Subcutaneous abdominal adipose tissue (tissue), 5 donors: ENCODE measurements around the gene TACC3.
"Not testable (repeated sequence)": the region's sequence is repeated elsewhere in the genome, so short reads cannot be mapped to it uniquely, and the experiment has no call there.

Experiments used
- H3K27ac ChIP-seq: one replicate; pipeline ENCODE4 v1.7.0; 2013; ENCODE audit warnings: low read depth, mild to moderate bottlenecking, inconsistent platforms, low read length, moderate library complexity
- H3K27me3 ChIP-seq, 5 donors: one replicate each; pipeline ENCODE4 v1.7.0; 2013; ENCODE audit warnings: low read length in 5 of 5, inconsistent platforms in 1 of 5; ENCODE audit not compliant: control insufficient read depth in 5 of 5, insufficient read depth in 4 of 5
- H3K36me3 ChIP-seq, 5 donors: one replicate each; pipeline ENCODE4 v1.7.0; 2013; ENCODE audit warnings: low read length in 5 of 5; ENCODE audit not compliant: control insufficient read depth in 5 of 5, insufficient read depth in 5 of 5
- H3K4me1 ChIP-seq, 5 donors: one replicate each; pipeline ENCODE4 v1.7.0; 2013; ENCODE audit warnings: low read length in 5 of 5, mild to moderate bottlenecking in 3 of 5, moderate library complexity in 1 of 5; ENCODE audit not compliant: control insufficient read depth in 5 of 5, insufficient read depth in 5 of 5
- H3K4me3 ChIP-seq, 5 donors: one replicate each; pipeline ENCODE4 v1.7.0; 2013; ENCODE audit warnings: low read length in 5 of 5, low read depth in 1 of 5
- H3K9ac ChIP-seq, 5 donors: one replicate each; pipeline ENCODE4 v1.7.0; 2013; ENCODE audit warnings: low read length in 5 of 5, mild to moderate bottlenecking in 4 of 5, moderate library complexity in 3 of 5
- H3K9me3 ChIP-seq, 5 donors: one replicate each; pipeline ENCODE4 v1.7.0; 2013; ENCODE audit warnings: low read length in 5 of 5; ENCODE audit not compliant: control insufficient read depth in 5 of 5
- donor health status: healthy.
- donor health status: healthy.
- donor health status: healthy.
- donor health status: healthy.
- donor health status: healthy.

Gene TACC3

DNA sequence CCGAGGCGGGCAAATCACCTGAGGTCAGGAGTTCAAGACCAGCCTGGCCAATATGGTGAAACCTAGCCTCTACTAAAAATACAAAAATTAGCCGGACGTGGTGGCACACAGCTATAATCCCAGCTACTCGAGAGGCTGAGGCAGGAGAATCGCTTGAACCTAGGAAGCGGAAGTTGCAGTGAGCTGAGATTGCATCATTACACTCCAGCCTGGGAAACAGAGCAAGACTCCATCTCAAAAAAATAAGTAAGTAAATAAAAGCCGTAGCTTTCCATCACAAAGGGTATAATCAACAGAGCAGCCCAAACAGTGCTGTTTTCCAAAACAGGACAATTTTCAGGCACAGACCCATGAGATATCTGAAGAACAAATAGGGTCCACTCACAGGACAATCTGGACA lies 19.6 kb upstream of the TACC3 start:
- not testable (repeated sequence) for H3K4me1 ChIP-seq, H3K27me3 ChIP-seq, H3K9ac ChIP-seq, H3K27ac ChIP-seq, H3K4me3 ChIP-seq, H3K9me3 ChIP-seq
- peaks cover 20 to 76% (median 46%) of the 10 kb centered on the region in 5 donors for H3K36me3 ChIP-seq

- no peak overlapping the region for H3K27ac ChIP-seq
- peaks cover 20 to 60% (median 34%) of the 10 kb centered on the region in 5 donors for H3K36me3 ChIP-seq
- no peaks in the 10 kb centered on the region for H3K9me3 ChIP-seq
- H3K4me3 ChIP-seq, result no peak overlapping the region
- peaks cover 0 to 6% (median 0%) of the 10 kb centered on the region in 5 donors for H3K4me1 ChIP-seq
- no peaks in the 10 kb centered on the region for H3K27me3 ChIP-seq
- no peak overlapping the region for H3K9ac ChIP-seq
Observed at GRCh38 chr4:1703867-1704266, 17.5 kb upstream of the TACC3 start.

DNA sequence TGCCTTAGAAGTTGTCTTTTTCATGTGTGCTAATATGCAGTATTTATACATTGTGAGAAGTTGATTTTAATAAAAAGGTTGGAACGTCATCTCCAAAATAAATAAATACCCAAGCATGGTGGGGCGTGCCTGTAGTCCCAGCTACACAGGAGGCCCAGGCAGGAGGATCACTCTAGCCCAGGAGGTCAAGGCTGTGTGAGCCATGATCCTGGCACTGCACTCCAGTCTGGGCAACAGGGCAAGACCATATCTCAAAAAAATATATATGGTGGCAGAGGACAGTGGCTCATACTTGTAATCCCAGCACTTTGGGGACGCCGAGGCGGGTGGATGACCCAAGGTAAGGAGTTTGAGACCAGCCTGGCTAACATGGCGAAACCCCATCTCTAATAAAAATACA lies 15.6 kb upstream of the TACC3 start:
- Histone ChIP-seq H3K36me3 (peaks cover 11 to 43% (median 24%) of the 10 kb centered on the region in 5 donors), H3K9ac (no peak overlapping the region), H3K4me1 (peaks cover 0 to 10% (median 6%) of the 10 kb centered on the region in 5 donors), H3K27me3 (no peaks in the 10 kb centered on the region), H3K9me3 (no peaks in the 10 kb centered on the region), H3K27ac (no peak overlapping the region), H3K4me3 (no peak overlapping the region)

GRCh38 chr4:1706358-1706757 lies 15.0 kb upstream of the TACC3 start:
- Histone ChIP-seq H3K27ac (no peak overlapping the region), H3K4me1 (peaks cover 2 to 16% (median 13%) of the 10 kb centered on the region in 5 donors), H3K4me3 (no peak overlapping the region), H3K9me3 (no peaks in the 10 kb centered on the region), H3K27me3 (no peaks in the 10 kb centered on the region), H3K36me3 (peaks cover 11 to 40% (median 23%) of the 10 kb centered on the region in 5 donors), H3K9ac (no peak overlapping the region)

- Histone ChIP-seq H3K4me3 (no peak overlapping the region), H3K9me3 (no peaks in the 10 kb centered on the region), H3K9ac (peak overlapping the region in 1 of 5 donors; percentile 25), H3K27ac (no peak overlapping the region), H3K36me3 (peaks cover 0 to 23% (median 8%) of the 10 kb centered on the region in 5 donors), H3K27me3 (peaks cover 0 to 3% (median 0%) of the 10 kb centered on the region in 5 donors), H3K4me1 (peaks cover 10 to 27% (median 25%) of the 10 kb centered on the region in 5 donors)
Observed at GRCh38 chr4:1708581-1708980, 12.7 kb upstream of the TACC3 start.

GRCh38 chr4:1711055-1711570 lies 10.2 kb upstream of the TACC3 start:
- peaks cover 0 to 12% (median 5%) of the 10 kb centered on the region in 5 donors for H3K36me3 ChIP-seq

GRCh38 chr4:1711571-1712215 lies 9.6 kb upstream of the TACC3 start:
- H3K4me1 ChIP-seq, result peaks cover 10 to 40% (median 32%) of the 10 kb centered on the region in 5 donors
- peaks cover 0 to 3% (median 0%) of the 10 kb centered on the region in 5 donors for H3K27me3 ChIP-seq
- H3K4me3 ChIP-seq, result peak overlapping the region; percentile 74 to 94 (median 91)

More at GRCh38 chr4:1711055-1711570, 10.2 kb upstream of the TACC3 start:
- Histone ChIP-seq H3K27ac (peak overlapping the region; percentile 79), H3K9ac (peak overlapping the region; percentile 64 to 94 (median 78)), H3K9me3 (no peaks in the 10 kb centered on the region), H3K4me3 (peak overlapping the region; percentile 74 to 94 (median 91)), H3K4me1 (peaks cover 10 to 40% (median 32%) of the 10 kb centered on the region in 5 donors), H3K27me3 (peaks cover 0 to 3% (median 0%) of the 10 kb centered on the region in 5 donors)

DNA sequence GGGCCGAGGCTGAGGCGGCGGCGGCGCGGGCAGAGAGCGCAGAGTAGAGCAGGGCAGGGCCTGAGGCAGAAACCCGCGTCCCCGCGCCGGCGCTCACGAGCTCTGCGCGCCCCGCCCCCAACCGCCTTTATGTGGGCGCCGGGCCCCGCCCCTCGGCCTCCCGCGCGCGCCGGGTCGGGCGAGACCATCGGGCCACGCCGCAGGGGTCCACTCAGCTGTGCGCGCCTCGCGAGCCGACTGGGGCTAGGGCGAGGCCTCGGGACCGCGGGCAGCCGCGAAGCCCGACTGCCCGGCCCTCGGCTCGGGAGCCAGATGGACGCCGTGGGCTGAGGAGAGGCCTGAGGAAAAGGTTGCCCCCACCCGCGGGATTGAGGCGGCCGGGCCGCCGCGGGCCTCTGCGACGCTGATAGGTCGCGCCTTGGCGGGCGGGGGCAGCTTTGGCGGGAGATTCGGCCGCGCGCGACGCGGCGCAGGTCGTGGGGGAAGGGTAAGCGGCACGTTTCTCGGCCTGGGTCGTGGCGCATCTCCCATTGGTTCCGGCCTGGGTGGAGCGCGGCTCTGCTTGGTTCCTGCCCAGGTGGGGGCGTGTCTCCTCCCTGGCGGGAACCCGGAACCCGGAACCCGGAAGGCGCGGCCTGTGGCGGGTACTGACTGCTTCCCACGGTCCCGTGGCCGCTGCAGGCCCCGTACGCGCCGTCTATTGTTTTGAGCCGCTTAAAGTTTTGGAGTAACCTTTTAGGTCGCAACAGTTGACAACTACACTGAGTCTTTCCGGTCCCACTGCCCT lies 8.9 kb upstream of the TACC3 start, which contains the start of gene SLBP:
Gene SLBP (minus strand): TSS at position 104 of the 787 bp plus-strand sequence. CDS start 131 bp downstream, outside the sequence.
- H3K4me1 ChIP-seq, result peaks cover 10 to 40% (median 32%) of the 10 kb centered on the region in 5 donors
- peak within 1 kb of the TSS; percentile 79 for H3K27ac ChIP-seq
- H3K36me3 ChIP-seq, result peaks cover 0 to 19% (median 11%) of the 10 kb centered on the region in 5 donors
- H3K9ac ChIP-seq, result peak within 1 kb of the TSS; percentile 72 to 95 (median 88)
- peak within 1 kb of the TSS; percentile 74 to 94 (median 91) for H3K4me3 ChIP-seq
- peaks cover 0 to 3% (median 0%) of the 10 kb centered on the region in 5 donors for H3K27me3 ChIP-seq
- H3K9me3 ChIP-seq, result no peaks in the 10 kb centered on the region

More at GRCh38 chr4:1711571-1712215, 9.6 kb upstream of the TACC3 start:
- peak overlapping the region; percentile 79 for H3K27ac ChIP-seq
- H3K36me3 ChIP-seq, result peaks cover 0 to 12% (median 4%) of the 10 kb centered on the region in 5 donors
- H3K9ac ChIP-seq, result peak overlapping the region; percentile 64 to 95 (median 87)
- H3K9me3 ChIP-seq, result no peaks in the 10 kb centered on the region

- peaks cover 0 to 3% (median 0%) of the 10 kb centered on the region in 5 donors for H3K27me3 ChIP-seq
Observed at GRCh38 chr4:1713003-1713851, 8.1 kb upstream of the TACC3 start.

More at GRCh38 chr4:1713003-1713851, 8.1 kb upstream of the TACC3 start:
- H3K9ac ChIP-seq, result peak overlapping the region; percentile 50 to 95 (median 87)
- H3K4me3 ChIP-seq, result peak overlapping the region; percentile 57 to 91 (median 82)
- peak overlapping the region; percentile 79 for H3K27ac ChIP-seq
- no peaks in the 10 kb centered on the region for H3K9me3 ChIP-seq
- peaks cover 0 to 27% (median 19%) of the 10 kb centered on the region in 5 donors for H3K36me3 ChIP-seq
- peaks cover 10 to 44% (median 39%) of the 10 kb centered on the region in 5 donors for H3K4me1 ChIP-seq
